ENCODE data around the gene STIM2.

DNA sequence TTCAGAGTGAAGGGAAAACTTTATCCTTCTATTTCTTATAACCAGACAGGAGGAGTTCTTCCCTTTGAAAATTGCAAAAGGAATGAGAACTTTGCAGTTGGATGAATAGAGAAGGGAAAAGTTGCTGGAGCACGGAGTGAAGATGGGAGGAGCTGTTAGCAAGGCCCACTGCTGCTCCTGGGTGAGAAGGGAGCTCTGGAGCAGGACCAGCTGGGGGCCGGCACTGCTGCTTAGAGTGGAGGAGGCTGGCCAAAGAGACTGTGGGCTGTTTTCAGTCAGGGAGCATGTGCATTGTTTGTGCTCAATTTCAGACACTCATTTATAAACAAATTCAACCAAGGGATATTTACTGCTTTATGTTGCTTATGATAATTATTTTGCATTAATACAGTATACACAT, 164.2 kb downstream of the STIM2 start:
- TF ChIP-seq, protein P1, sequence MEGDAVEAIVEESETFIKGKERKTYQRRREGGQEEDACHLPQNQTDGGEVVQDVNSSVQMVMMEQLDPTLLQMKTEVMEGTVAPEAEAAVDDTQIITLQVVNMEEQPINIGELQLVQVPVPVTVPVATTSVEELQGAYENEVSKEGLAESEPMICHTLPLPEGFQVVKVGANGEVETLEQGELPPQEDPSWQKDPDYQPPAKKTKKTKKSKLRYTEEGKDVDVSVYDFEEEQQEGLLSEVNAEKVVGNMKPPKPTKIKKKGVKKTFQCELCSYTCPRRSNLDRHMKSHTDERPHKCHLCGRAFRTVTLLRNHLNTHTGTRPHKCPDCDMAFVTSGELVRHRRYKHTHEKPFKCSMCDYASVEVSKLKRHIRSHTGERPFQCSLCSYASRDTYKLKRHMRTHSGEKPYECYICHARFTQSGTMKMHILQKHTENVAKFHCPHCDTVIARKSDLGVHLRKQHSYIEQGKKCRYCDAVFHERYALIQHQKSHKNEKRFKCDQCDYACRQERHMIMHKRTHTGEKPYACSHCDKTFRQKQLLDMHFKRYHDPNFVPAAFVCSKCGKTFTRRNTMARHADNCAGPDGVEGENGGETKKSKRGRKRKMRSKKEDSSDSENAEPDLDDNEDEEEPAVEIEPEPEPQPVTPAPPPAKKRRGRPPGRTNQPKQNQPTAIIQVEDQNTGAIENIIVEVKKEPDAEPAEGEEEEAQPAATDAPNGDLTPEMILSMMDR (IDR thresholded peaks at IDR 0.05), result no peak
- TF ChIP-seq POLR2A (IDR thresholded peaks at IDR 0.05), result no peak

Measured in right lobe of liver (tissue), 4 donors.